Measurements from ENCODE around the gene DCST1.

DNA sequence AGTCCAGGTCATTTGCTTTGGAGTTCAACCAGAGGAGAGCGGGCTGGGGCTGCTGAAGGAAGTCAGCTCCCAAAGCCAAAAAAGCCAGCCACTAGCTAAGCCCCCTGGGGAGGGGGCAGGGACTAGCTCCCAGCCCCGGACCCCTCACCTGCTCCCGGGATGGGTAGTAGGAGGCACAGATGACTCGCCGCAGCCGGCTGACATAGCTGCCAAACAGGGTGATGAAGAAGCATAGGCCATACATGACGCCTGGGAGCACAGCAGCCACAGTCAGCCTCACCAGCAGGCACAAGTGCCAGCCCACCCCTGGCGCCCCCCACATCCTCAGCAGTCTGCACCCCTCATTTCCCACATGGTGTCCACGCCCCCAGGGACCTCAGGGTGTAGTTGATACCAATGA lies 7.5 kb upstream of the DCST1 start:
- TF ChIP-seq POLR2A (IDR thresholded peaks at IDR 0.05; ENCODE audit: low read length) (no peak), GATA1 (IDR thresholded peaks at IDR 0.05; ENCODE audit: low read depth, low read length) (no peak)

Data from erythroblast (primary cell).